IMR-90 (cell line): Measurements from ENCODE around the gene TEX36. TPM values are rescaled to one million over a fixed set of nuclear protein-coding genes. Genes with fewer than 3 reads are reported as not detected.

ENCODE experiments used
- ATAC-seq: fragments of 200-7000 bp; cut with Tn5 transposase; 2 replicates; pipeline ENCODE4 v1.9.1; 2020; ENCODE audit warnings: low read depth, mild to moderate bottlenecking, moderate library complexity
- BruUV-seq: library from RNA; stranded (reverse); fragments of 400-500 nt; replicated peaks from 2 replicates; lab custom pipeline; 2021; lab: Mats Ljungman, UMichigan
- CTCF ChIA-PET: fragments of 300-600 bp; formaldehyde crosslinking; extraction: SDS; loops from one replicate; lab custom pipeline; 2021; ENCODE audit warnings: antibody characterized with exemption; lab: Yijun Ruan, JAX
- POLR2A ChIA-PET: fragments of 300-600 bp; sonication (Branson Sonifier 250); formaldehyde crosslinking; loops from one replicate; lab custom pipeline; 2022; ENCODE audit warnings: antibody characterized with exemption; ENCODE audit not compliant: unreplicated experiment; lab: Charles Lee
- DNase-seq: peaks from one replicate; pipeline ENCODE4 v3.0.0; 2013
- H2AFZ ChIP-seq: replicated peaks from 2 replicates; pipeline ENCODE3; 2013; ENCODE audit warnings: low read length, mild to moderate bottlenecking; ENCODE audit not compliant: poor library complexity
- H2AK5ac ChIP-seq: 2 replicates; pipeline ENCODE4 v1.6.1; 2013; ENCODE audit warnings: low read depth, low read length, inconsistent platforms
- H2AK9ac ChIP-seq: replicated peaks from 2 replicates; pipeline ENCODE3; 2013; ENCODE audit warnings: mild to moderate bottlenecking, low read depth, low read length, moderate library complexity; ENCODE audit not compliant: poor library complexity
- H2BK120ac ChIP-seq: 2 replicates; pipeline ENCODE4 v1.6.1; 2013; ENCODE audit warnings: low read depth, low read length, inconsistent platforms
- H2BK15ac ChIP-seq: 3 replicates; pipeline ENCODE4 v1.6.1; 2013; ENCODE audit warnings: low read depth, low read length, inconsistent platforms
- H2BK20ac ChIP-seq: 2 replicates; pipeline ENCODE4 v1.6.1; 2013; ENCODE audit warnings: low read depth, mild to moderate bottlenecking, inconsistent platforms, low read length, moderate library complexity
- H2BK5ac ChIP-seq: 2 replicates; pipeline ENCODE4 v1.6.1; 2013; ENCODE audit warnings: mild to moderate bottlenecking, low read depth, low read length, inconsistent platforms; ENCODE audit not compliant: poor library complexity, severe bottlenecking
- H3K14ac ChIP-seq: replicated peaks from 2 replicates; pipeline ENCODE4 v1.6.1; 2013; ENCODE audit warnings: low read depth, low read length, inconsistent platforms
- H3K18ac ChIP-seq: 2 replicates; pipeline ENCODE4 v1.6.1; 2013; ENCODE audit warnings: low read depth, low read length, control low read depth
- H3K23ac ChIP-seq: 2 replicates; pipeline ENCODE4 v1.6.1; 2013; ENCODE audit warnings: low read depth, low read length, inconsistent platforms
- H3K27ac ChIP-seq: 2 replicates; pipeline ENCODE4 v1.5.1; 2013; ENCODE audit warnings: mild to moderate bottlenecking, control low read depth, low read length; ENCODE audit not compliant: insufficient read depth
- H3K27me3 ChIP-seq: 2 replicates; pipeline ENCODE4 v1.6.1; 2013; ENCODE audit warnings: low read length; ENCODE audit not compliant: control insufficient read depth, insufficient read depth
- H3K36me3 ChIP-seq: 2 replicates; pipeline ENCODE4 v1.6.1; 2013; ENCODE audit warnings: low read length, mixed read lengths; ENCODE audit not compliant: control insufficient read depth, insufficient read depth
- H3K4ac ChIP-seq: 2 replicates; pipeline ENCODE4 v1.6.1; 2013; ENCODE audit warnings: low read depth, low read length, inconsistent platforms
- H3K4me1 ChIP-seq: 2 replicates; pipeline ENCODE4 v1.6.1; 2013; ENCODE audit warnings: low read length, mixed read lengths; ENCODE audit not compliant: control insufficient read depth, insufficient read depth
- H3K4me2 ChIP-seq: 2 replicates; pipeline ENCODE4 v1.6.1; 2013; ENCODE audit warnings: low read depth, mild to moderate bottlenecking, control low read depth, low read length, moderate library complexity
- H3K4me3 ChIP-seq: 2 replicates; pipeline ENCODE4 v1.5.1; 2013; ENCODE audit warnings: low read depth, mild to moderate bottlenecking, control low read depth, low read length, moderate library complexity; ENCODE audit not compliant: insufficient read depth
- H3K56ac ChIP-seq: 2 replicates; pipeline ENCODE4 v1.6.1; 2013; ENCODE audit warnings: low read length, inconsistent platforms; ENCODE audit not compliant: insufficient read depth; ENCODE audit errors: extremely low read depth
- H3K79me1 ChIP-seq, 2 experiments: 2 replicates each; pipeline ENCODE4 v1.6.1; 2013; ENCODE audit warnings: low read length in 2 of 2, inconsistent platforms in 1 of 2, low read depth in 1 of 2
- H3K9ac ChIP-seq: 2 replicates; pipeline ENCODE4 v1.6.1; 2013; ENCODE audit warnings: low read depth, low read length, control low read depth
- H3K9me1 ChIP-seq: 2 replicates; pipeline ENCODE4 v1.6.1; 2013; ENCODE audit warnings: low read length, inconsistent platforms; ENCODE audit not compliant: insufficient read depth
- H3K9me3 ChIP-seq: 2 replicates; pipeline ENCODE4 v1.6.1; 2013; ENCODE audit warnings: low read length; ENCODE audit not compliant: control insufficient read depth, insufficient read depth
- H4K20me1 ChIP-seq: 2 replicates; pipeline ENCODE4 v1.6.1; 2013; ENCODE audit warnings: low read length, inconsistent platforms; ENCODE audit not compliant: insufficient read depth
- H4K5ac ChIP-seq: 2 replicates; pipeline ENCODE4 v1.6.1; 2013; ENCODE audit warnings: mild to moderate bottlenecking, low read depth, low read length, control low read depth
- H4K8ac ChIP-seq, 2 experiments: 2 replicates each; pipeline ENCODE4 v1.6.1; 2013; ENCODE audit warnings: low read depth in 2 of 2, low read length in 2 of 2, control low read depth in 1 of 2, inconsistent platforms in 1 of 2
- H4K91ac ChIP-seq: 2 replicates; pipeline ENCODE4 v1.6.1; 2013; ENCODE audit warnings: low read depth, low read length, inconsistent platforms; ENCODE audit not compliant: insufficient read depth
- CEBPB ChIP-seq: IDR thresholded peaks from 2 replicates; pipeline ENCODE4 v1.6.1; 2012; ENCODE audit warnings: low read depth, low read length, improper control_type of control experiment
- CHD1 ChIP-seq: IDR thresholded peaks from 2 replicates; pipeline ENCODE4 v1.6.1; 2012; ENCODE audit warnings: low read depth, low read length, improper control_type of control experiment
- FOS ChIP-seq: fragments of 150-350 bp; IDR thresholded peaks from 2 replicates; pipeline ENCODE4 v1.6.1; 2016; ENCODE audit warnings: low read depth, low read length
- MAZ ChIP-seq: IDR thresholded peaks from 2 replicates; pipeline ENCODE4 v1.6.1; 2012; ENCODE audit warnings: low read depth, mild to moderate bottlenecking, low read length, improper control_type of control experiment, moderate library complexity, borderline replicate concordance
- MXI1 ChIP-seq: IDR thresholded peaks from 2 replicates; pipeline ENCODE4 v1.6.1; 2012; ENCODE audit warnings: low read depth, mild to moderate bottlenecking, low read length, moderate library complexity, borderline replicate concordance
- NFE2L2 ChIP-seq: fragments of 150-350 bp; IDR thresholded peaks from 2 replicates; pipeline ENCODE4 v1.6.1; 2016; ENCODE audit warnings: low read depth, mild to moderate bottlenecking, low read length
- RCOR1 ChIP-seq: IDR thresholded peaks from 2 replicates; pipeline ENCODE4 v1.6.1; 2012; ENCODE audit warnings: mild to moderate bottlenecking, low read length, improper control_type of control experiment; ENCODE audit not compliant: insufficient replicate concordance
- RFX5 ChIP-seq: IDR thresholded peaks from 2 replicates; pipeline ENCODE4 v1.8.0; 2012; ENCODE audit warnings: low read depth, mild to moderate bottlenecking, low read length, moderate library complexity
- WGBS, 2 experiments: methylation state at CpG; one replicate each; pipeline versions ENCODE4 v1.1.5 to v1.1.7; 2013; ENCODE audit warnings: missing lambda C conversion rate in 2 of 2; ENCODE audit not compliant: insufficient read length in 1 of 2; ENCODE audit errors: extremely low coverage in 2 of 2; 5-methylcytosine and 5-hydroxymethylcytosine counted together
- dilution Hi-C: fragments of 300-500 bp; cut with HindIII; formaldehyde crosslinking; loops from one replicate; pipeline ENCODE4 v1.14.3; 2018; ENCODE audit warnings: low sequenced_read_pairs; ENCODE audit not compliant: unreplicated experiment
- in situ Hi-C: fragments of 300-500 bp; cut with MboI; formaldehyde crosslinking; loops from 3 replicates; pipeline ENCODE4 v1.14.3; 2019; ENCODE audit warnings: low sequenced_read_pairs, inconsistent platforms, mixed read lengths
- intact Hi-C: fragments of 100-400 bp; cut with micrococcal nuclease; formaldehyde crosslinking; loops from 2 replicates; pipeline ENCODE4 v1.10.0; 2022
- polyA plus RNA-seq, 3 experiments: library from polyadenylated mRNA; depleted of rRNA; stranded (reverse); fragments of >200 nt; gene quantifications; 2 replicates each; pipeline ENCODE4 v1.2.3, GENCODE V29; 2012; ENCODE audit warnings: low replicate concordance in 1 of 3
- total RNA-seq: library from RNA; depleted of rRNA; stranded (reverse); fragments of >200 nt; gene quantifications from 2 replicates; pipeline ENCODE4 v1.2.3, GENCODE V29; 2012
- TF ChIP-seq, protein P1 (sequence below): fragments of 150-350 bp; IDR thresholded peaks from 2 replicates; pipeline ENCODE4 v1.6.1; 2017; ENCODE audit warnings: mild to moderate bottlenecking, antibody characterized with exemption, low read length, low read depth
- TF ChIP-seq, protein P2 (sequence below): conservative IDR thresholded peaks from 2 replicates; pipeline ENCODE4 v1.5.1; 2012; ENCODE audit warnings: mild to moderate bottlenecking, low read depth, low read length, improper control_type of control experiment

Gene TEX36
- total and polyA plus RNA-seq, 2 of the 4 experiments (the other 2 are of a cell fraction) = not detected

DNA sequence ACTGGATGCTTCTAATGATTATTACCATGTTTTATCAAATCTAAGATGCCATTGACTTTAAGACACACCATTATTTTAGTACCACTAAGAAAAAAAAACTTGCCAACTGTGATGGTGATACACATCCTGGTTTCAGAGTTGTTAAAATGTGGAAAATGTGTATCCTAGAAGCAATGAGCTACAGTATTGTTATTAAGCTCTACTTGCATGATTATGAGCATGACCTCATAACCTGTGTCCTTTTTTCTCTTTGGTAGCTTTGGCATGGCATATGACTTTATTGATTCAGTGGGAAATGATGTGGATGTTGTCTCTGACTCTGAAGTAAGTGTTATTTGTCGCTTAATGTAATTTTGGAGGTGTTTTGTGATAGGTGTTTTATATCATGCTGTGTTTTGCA is 39.8 kb upstream of the TEX36 start:
- Histone ChIP-seq H2AK9ac (no peak overlapping the region), H3K56ac (no peak overlapping the region), H2BK15ac (no peak overlapping the region), H3K27ac (no peak overlapping the region), H3K9me3 (no peaks in the 10 kb centered on the region), H3K36me3 (peaks cover 22% of the 10 kb centered on the region), H3K4me1 (no peaks in the 10 kb centered on the region; the same call in 1 of the 2 replicates), H2BK20ac (no peak overlapping the region), H3K18ac (no peak overlapping the region), H2BK120ac (no peak overlapping the region), H4K20me1 (no peaks in the 10 kb centered on the region), H3K27me3 (no peaks in the 10 kb centered on the region), H3K9ac (no peak overlapping the region), H2AK5ac (no peak overlapping the region), H4K5ac (no peak overlapping the region), H3K4me2 (no peak overlapping the region), H4K8ac (no peak overlapping the region), H3K4ac (no peak overlapping the region), H3K14ac (no peak overlapping the region), H3K4me3 (no peak overlapping the region), H3K79me1 (peaks cover 11 to 22% of the 10 kb centered on the region in 2 experiments; a peak in 3 of 4 replicates), H2AFZ (no peak overlapping the region), H2BK5ac (no peak overlapping the region), H3K9me1 (no peaks in the 10 kb centered on the region; the same call in 1 of the 2 replicates), H4K91ac (no peak overlapping the region), H3K23ac (no peak overlapping the region)
- intact Hi-C loops (loop anchor here (5.0 kb wide), 1 partner anchor 34 kb away; no protein-coding TSS in a partner anchor), in situ Hi-C loops (no loop called here), dilution Hi-C loops (no loop called here)
- ATAC-seq (no peak), DNase-seq (no peak)
- BruUV-seq = no TSS peak
- ChIA-PET POLR2A (no interaction called here), CTCF (interaction anchor here (1.5 kb wide), 1 partner anchor 11 kb away, joined by 6 read pairs; no protein-coding TSS in a partner anchor)
- TF ChIP-seq, protein P1, sequence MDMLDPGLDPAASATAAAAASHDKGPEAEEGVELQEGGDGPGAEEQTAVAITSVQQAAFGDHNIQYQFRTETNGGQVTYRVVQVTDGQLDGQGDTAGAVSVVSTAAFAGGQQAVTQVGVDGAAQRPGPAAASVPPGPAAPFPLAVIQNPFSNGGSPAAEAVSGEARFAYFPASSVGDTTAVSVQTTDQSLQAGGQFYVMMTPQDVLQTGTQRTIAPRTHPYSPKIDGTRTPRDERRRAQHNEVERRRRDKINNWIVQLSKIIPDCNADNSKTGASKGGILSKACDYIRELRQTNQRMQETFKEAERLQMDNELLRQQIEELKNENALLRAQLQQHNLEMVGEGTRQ = no peak
- TF ChIP-seq, protein P2, sequence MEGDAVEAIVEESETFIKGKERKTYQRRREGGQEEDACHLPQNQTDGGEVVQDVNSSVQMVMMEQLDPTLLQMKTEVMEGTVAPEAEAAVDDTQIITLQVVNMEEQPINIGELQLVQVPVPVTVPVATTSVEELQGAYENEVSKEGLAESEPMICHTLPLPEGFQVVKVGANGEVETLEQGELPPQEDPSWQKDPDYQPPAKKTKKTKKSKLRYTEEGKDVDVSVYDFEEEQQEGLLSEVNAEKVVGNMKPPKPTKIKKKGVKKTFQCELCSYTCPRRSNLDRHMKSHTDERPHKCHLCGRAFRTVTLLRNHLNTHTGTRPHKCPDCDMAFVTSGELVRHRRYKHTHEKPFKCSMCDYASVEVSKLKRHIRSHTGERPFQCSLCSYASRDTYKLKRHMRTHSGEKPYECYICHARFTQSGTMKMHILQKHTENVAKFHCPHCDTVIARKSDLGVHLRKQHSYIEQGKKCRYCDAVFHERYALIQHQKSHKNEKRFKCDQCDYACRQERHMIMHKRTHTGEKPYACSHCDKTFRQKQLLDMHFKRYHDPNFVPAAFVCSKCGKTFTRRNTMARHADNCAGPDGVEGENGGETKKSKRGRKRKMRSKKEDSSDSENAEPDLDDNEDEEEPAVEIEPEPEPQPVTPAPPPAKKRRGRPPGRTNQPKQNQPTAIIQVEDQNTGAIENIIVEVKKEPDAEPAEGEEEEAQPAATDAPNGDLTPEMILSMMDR = no peak
- TF ChIP-seq NFE2L2 = no peak
- TF ChIP-seq MXI1 = no peak
- TF ChIP-seq FOS = no peak
- no peak for TF ChIP-seq CHD1
- TF ChIP-seq RCOR1 = no peak
- no peak for TF ChIP-seq MAZ
- TF ChIP-seq CEBPB = no peak
- TF ChIP-seq RFX5 = no peak
- 100% methylated on average over 1 of the region's 1 CpG; no CpG with 5 or more reads in 1 of the 2 experiments for WGBS, 2 experiments
